ENCODE measurements around the gene VWF.

VWF gene

GRCh38 chr12:5910790-5911548, 213.5 kb downstream of the VWF start:
- no peak for DNase-seq (ENCODE audit: low spot score)

DNA sequence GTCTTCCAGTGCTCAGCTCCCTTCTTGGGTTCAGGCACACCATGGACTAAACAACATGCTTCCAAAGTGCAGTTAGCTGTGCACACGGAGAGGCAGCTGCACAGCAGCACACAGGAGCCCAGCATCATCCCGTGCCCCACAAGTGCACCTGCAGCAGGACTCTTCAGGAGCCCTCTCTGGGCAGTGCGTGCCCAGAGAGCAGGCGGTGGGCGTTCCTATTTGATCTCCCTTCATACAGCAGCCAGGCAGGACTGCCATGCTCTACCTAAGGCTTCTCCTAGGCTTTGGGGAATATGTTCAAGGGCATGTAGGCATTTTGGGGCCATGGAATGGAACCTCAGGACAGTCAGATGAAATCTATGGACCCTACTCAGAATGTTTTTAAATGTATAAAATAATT, 214.9 kb downstream of the VWF start:
- DNase-seq (ENCODE audit: low spot score), result no peak

DNA sequence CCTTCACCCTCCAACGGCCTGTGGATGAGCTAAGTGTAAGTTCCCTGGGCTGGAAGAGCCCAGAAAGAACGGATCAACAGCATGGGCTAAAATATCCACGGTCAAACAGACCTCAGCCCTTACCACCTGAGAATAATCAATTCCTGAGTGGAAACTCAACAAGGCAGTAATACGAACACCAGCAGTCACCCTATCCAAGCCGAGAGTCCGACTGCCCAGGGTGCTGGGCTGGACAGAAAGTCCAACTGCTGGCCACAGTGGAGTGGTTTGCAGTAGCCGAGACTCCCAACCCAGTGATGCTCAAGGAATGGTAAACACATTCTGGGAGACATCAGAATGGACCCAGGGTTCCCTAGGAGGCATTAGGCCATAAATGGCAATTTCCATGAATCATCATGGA, 216.2 kb downstream of the VWF start:
- DNase-seq (ENCODE audit: low spot score), result no peak

- no peak for DNase-seq (ENCODE audit: low spot score)
Measured at GRCh38 chr12:5907807-5908206, 216.7 kb downstream of the VWF start.

GRCh38 chr12:5905757-5906156, 218.7 kb downstream of the VWF start:
- no peak for DNase-seq (ENCODE audit: low spot score)

- DNase-seq (ENCODE audit: low spot score), result no peak
Measured at GRCh38 chr12:5904969-5905368, 219.5 kb downstream of the VWF start.

DNA sequence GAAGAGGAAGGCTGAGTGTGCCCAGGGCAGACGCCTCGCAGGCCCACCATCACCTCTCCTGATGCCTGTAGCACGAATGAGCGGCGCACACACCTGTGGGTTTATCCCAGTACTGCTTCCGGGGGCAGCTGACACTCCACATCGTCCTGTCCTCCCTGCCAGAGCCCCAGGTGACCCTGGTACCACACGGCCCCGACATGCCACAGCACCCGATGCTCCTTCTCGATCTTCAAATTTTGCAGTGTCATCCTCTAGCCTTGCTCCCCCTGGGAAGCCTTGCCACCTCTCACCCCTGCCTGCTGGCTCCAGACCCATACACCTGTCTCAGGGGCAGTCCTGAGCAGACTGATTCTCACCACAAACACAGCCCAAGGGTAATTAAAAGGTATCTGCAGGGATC, 220.0 kb downstream of the VWF start:
- no peak for DNase-seq (ENCODE audit: low spot score)

DNA sequence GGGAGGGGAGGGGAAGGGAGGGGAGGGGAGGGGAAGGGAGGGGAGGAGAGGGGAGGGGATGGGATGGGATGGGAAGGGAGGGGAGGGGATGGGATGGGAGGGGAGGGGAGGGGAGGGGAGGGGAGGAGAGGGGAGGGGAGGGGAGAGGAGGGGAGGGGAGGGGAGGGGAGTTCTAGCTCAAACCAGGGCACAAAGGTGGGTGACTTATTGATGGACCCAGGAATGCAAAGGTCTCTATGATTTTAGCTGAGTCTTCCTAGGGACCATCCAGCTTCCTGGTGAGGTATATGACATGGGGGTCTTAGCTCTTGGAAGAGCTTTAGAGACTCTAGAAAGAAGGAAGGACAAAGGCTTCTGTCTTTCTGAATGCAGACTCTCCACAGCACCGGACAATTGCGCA, 221.7 kb downstream of the VWF start:
- no peak for DNase-seq (ENCODE audit: low spot score)

DNA sequence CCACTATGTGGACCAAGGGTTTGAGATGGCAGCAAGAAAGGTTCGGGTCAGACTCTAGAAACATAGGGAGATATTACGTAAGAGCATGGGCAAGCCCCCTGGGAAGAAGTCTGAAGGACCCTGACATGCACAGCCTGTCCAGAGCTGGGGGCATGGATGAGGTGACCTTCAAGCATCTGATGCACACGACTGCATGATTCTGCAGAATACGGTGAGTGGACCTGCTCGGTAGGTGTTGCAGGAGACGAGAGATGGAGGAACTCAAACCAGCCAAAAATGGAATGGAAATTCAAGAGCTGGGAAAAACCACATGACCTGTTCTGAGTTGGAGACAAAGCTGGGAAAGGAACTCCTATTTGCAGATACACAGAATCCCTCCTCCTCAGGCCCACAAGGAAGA, 223.1 kb downstream of the VWF start:
- no peak for DNase-seq (ENCODE audit: low spot score)

DNA sequence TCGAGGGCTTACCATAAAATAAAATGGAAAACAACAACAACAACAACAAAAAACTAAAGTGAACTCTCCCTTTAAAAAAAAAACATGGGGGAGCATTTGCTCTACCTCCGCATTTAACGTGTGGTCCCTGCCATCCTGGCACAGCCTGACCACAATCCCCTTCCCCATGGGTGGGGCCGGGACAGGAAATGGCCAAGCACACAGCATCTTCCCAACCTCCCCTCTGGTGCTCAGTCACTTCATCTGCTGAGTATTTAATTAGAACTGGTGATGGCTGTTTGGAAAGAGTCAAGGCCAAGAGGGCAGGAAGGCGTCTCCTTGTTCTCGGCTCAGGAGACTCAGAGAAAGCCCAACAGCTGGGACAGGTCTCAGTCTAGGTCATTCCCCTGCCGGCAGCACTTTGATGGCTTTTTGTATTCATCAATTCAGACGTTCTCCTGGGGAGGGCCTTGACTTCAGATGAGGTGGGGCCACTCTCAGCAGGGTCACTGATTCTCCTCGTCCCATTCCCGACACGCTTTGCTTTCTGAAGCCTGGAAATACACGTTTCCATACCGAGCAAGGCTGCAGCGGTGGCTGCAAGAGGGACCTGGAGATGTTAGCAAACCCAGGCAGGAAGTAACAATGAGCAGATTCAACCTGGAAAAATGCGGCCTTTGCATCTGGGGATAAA, 223.8 kb downstream of the VWF start:
- DNase-seq (ENCODE audit: low spot score), result no peak

DNA sequence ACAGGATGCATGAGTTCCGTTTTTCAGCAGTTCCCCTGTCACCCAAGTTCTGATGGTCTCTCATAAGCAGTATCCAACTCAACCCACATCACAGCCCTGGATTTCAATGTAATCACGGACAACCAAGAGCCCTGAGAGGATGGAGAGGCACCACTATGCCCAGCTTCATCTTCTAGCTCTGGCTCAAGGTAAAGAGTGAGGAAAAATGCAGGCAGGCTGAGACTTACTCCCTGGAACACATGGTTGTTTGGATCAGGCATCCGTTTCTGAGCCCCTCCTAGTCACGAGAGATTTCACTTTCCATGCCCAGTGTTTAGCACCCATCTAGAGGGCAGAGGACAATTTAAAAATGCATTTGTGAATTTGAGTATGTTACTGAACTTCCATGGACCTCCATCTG, 224.4 kb downstream of the VWF start:
- DNase-seq (ENCODE audit: low spot score), result no peak

GRCh38 chr12:5899675-5900074, 224.8 kb downstream of the VWF start:
- no peak for DNase-seq (ENCODE audit: low spot score)

DNA sequence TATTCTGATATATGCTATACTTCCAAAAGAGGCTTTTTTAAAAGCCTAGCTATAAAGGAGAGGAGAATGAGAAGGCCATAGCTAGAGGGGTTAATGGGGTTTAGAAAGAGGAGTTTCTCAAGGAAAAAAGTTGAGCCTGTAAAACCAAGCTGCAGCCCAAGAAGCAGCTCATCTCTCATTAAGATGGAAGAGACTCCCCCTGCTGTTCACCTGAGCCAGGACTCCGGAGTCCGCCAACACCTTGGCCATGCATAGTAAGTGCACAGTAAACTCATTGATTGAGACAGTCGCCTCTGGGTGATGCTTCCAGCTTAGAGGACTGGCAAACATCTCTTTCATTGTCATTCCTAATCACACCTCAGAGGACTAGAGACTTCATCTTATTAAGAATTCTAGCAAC, 225.6 kb downstream of the VWF start:
- peak; percentile 43 for DNase-seq (ENCODE audit: low spot score)

All from HuH-7 (cell line).